NCI-H2081 treated with DMSO at 0.1 percent for 48 hours (cell line): ENCODE results near the gene LSM7.
"Not testable (repeated sequence)": the region's sequence is repeated elsewhere in the genome, so short reads cannot be mapped to it uniquely, and the experiment has no call there.

Experiments used
- DNase-seq: peaks from one replicate; lab custom pipeline; 2025; lab: John Stamatoyannopoulos, UW

Gene LSM7

DNA sequence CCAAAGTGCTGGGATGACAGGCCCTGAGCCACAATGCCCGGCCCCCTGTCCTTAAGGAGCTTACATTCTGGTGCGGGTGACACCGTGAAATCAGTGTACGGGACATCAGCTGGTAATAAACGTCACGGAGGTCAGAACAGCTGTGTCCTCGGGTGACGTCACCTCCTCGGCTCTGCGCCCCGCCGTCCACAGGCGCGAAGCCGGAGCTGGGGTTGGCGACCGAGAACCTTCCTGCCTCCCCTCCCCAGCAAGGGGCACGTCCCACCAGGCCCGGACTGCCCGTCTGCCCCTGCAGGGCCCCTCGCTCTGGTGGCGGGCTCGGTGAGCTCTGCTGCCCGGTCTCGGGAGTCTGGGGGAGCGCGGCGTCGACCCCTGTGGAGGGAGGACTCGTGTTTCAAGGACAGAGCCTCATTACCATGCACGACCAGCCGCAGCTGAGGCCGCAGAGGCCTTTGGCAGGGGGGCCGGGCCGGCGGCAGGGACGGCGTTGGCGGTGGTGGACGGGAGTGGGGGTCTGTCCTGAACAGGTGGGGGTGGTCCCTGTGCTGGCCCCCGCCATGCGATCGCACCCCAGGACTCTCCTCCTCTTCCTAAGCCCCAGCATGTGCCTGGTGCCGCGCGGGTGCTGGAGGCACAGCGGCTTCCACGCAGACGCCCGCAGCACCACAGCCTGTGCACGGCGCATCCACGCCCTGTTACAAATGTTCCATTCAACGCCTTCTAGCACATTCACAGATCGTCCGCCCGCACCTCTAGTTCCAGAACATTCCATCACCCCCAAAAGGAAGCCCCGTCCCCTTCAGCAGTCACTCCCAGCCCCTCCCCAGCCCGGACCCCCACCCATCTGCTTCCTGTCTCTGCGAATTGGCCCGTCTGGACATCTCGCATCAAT lies 25.8 kb downstream of the LSM7 start:
- DNase-seq = no peak

DNA sequence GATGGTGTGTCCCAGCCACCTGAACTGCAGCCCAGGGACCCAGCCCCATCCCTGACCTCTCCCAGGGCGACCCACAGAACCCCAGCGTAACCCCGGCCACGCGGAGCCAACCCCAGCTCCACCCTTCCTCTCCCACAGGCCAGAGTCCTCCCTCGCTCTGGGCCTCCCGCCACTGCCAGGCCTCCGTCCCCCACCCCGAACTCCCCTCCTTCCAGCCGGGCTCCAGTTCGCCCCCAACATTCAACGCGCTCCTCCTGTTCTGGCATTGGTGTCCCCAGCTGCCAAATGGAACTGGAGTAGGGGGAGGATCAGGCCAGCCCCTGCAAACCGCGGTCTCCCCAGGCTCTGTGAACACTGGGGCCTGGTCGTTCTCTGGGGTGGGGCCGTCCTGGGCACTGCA lies 27.9 kb downstream of the LSM7 start:
- no peak for DNase-seq

DNA sequence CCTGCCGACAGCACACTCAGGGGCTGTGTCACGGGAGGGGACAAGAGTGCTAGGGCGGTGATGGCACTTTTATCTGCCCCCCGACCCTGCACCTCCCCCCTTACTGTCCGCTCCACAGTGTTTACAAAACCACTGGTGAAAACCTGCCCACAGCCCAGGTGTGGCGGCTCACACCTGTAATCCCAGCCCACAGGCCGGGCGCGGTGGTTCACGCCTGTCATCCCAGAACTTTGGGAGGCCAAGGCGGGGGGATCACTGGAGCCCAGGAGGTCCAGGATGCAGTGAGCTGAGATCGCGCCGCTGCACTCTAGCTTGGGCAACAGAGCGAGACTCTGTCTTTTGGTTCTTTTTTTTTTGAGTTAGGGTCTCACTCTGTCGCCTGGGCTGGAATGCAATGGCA lies 32.2 kb downstream of the LSM7 start:
- DNase-seq = no peak

DNA sequence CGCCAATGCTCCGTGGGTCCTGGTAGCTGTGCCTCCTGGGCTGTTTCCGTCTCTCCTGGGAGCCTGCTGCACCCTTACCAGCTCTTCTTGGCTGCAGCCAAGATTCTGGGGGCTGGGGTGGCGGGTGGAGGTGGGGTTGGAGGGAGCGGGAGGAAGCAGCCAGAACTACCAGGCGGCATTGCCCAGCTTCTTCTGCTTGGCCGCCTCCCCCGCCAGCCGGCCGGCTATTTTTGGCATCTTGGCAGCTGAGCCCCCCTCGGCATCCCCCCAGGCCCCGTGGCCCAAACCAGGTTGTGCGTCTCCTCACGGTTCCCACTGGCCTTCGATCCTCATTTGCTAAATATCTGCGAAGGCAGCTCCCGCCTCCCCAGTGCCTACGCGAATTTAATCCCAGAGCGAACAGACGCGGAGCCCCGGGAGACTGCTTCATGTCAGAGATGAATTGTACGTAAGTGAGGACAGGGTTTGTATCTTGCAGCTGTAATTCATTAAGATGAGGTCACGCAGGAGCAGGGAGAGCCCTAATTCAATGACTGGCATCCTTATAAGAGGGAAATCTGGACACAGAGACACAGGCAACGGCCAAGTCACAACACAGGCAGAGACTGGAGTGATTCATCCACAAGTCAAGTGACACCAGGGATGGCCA lies 33.6 kb downstream of the LSM7 start:
- no peak for DNase-seq

DNA sequence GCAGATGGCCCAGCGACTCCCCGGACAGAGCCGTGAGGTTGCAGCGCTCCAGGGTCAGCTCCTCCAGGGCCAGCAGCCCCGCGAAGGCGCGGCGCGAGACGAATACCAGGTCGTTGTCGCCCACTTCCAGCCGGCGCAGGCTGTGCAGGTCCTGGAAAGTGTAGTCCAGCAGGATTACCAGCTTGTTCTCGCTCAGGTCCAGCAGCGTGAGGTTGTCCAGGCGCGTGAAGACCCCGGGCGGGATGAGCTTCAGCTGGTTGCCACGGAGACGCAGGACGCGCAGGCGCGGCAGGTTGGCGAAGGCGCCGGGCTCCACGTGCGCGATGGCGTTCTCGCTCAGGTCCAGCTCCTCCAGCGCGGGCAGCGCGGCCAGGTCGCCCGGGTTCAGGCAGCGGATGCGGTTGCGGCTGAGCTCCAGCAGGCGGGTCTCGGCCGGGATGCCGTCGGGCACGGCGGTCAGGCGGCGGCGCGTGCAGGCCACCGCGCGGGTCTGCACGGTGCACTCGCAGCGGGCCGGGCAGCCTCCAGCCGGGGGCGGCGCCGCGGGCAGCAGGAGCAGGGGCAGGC lies 37.1 kb downstream of the LSM7 start:
- DNase-seq = no peak

DNA sequence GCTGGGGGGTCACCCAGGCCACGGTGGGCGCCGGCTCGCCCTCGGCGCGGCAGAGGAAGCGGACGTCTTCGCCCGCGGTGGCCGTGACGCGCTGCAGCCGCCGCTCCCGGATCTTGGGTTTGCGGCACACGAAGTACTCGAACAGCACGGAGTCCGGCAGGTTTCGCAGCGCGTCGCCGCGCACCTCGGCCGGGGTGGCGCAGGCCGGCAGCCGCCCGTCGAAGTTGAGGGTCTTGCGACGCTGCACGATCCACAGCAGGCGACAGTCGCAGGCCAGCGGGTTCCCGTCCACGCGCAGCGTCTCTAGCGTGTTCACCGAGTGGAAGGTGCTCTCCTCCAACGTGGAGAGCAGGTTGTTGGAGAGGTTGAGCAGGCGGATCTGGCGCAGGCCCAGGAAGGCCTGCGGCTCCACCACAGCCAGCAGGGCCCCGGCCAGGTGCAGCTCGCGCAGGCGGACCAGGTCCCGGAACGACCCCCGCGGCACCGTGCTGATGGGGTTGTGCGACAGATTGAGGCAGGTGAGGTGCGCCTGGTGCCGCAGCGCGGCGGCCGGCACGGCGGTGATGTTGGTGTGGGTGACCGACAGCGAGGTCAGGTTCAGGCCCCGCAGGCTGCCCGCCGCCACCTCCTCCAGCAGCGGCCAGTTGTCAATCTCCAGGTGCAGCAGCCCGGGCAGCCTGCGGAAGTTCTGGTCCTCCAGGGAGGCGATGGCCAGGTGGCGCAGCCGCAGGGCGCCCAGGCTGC lies 37.8 kb downstream of the LSM7 start:
- DNase-seq = no peak

DNA sequence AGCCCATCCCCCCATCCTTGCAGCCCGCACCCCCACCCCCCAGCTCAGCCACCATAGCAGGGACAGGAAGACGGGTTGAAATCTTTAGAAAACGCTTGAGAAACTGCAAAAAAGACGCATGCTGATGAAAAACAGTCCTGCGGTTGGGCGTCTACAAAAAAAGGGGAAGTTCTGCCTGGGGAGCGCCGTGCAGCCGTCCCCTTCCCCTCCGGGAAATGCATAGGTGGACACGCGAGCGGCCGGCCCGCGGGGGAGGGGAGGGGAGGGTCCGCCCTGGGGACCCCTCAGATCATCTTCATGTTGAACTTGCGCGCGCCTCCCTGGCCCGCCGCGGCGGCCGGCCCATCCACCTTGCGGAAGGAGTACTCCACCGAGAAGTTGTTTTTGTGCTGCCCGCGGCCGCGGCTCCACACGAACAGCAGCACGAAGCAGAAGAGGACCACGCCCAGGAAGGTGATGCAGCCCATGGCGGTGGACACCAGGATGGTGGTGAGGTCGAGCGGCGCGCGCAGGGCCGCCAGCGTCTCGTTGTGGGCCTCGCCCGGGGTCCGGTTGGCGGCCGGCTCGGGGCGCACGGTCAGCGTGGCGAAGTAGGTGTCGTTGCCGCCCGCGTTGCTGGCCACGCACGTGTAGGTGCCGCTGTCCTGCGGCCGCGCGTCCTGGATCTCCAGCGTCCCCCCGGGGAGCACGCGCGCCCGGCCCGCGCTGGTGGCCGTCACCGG lies 38.5 kb downstream of the LSM7 start:
- DNase-seq = no peak

DNA sequence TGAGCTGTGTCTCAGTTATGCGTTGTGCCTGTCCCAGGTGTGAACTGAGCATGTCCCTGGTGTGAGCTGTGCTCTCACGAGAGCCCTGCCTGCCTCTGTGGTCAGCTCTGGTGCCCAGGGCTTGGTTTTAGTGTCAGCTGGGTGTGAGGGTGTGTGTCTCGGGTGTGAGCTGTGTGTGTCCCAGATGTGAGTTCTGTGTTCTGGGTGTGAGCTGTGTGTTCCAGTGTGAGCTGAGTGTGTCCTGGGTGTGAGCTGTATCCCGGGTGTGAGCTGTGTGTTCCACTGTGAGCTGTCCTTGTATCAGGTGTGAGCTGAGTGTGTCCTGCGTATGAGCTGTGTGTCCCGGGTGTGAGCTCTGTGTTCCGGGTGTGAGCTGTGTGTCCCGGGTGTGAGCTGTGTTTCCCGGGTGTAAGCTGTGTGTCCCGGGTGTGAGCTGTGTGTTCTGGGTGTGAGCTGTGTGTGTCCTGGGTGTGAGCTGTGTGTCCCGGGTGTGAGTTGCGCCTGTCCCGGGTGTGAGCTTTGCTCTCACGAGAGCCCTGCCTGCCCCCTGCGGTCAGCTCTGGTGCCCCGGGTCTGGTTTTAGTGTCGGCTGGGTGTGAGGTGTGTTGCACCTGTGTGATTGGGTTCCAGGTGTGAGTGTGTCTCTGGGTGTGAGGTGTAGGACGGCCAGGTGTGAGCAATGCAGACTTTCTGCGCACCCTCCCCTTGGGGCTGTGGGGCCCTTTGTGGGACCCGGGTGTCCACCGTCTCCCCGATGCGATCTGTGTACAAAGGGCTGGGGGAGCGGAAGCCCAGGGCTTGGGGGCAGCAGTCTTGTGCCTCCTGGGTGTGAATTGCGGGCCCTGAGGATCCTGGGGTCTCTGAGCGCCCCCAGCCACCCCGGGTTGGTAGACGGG lies 39.3 kb downstream of the LSM7 start:
- DNase-seq = no peak

DNA sequence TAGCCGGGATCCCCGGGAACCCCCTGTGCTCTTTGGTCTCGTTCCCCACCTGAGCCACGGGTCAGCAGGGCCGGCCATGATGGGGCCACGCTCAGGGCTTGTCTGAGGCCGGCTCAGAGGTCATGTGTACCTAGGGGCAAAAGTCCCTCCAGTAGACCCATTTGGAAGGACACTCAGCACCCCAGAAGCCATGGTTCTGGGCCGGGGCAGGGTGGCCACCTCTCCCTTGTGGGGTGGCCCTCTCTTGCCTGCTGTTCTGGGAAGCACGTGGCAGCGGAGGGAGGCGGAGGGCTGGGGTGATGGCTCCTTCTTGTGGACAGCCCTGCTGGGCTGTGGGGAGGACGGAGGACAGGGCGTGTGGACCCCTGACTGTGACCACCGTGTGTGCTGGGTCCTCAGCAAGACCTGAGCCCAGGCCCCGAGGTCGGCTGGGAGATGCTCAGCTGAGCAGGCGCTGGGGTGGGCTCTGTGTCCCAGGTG lies 40.0 kb downstream of the LSM7 start:
- no peak for DNase-seq

DNA sequence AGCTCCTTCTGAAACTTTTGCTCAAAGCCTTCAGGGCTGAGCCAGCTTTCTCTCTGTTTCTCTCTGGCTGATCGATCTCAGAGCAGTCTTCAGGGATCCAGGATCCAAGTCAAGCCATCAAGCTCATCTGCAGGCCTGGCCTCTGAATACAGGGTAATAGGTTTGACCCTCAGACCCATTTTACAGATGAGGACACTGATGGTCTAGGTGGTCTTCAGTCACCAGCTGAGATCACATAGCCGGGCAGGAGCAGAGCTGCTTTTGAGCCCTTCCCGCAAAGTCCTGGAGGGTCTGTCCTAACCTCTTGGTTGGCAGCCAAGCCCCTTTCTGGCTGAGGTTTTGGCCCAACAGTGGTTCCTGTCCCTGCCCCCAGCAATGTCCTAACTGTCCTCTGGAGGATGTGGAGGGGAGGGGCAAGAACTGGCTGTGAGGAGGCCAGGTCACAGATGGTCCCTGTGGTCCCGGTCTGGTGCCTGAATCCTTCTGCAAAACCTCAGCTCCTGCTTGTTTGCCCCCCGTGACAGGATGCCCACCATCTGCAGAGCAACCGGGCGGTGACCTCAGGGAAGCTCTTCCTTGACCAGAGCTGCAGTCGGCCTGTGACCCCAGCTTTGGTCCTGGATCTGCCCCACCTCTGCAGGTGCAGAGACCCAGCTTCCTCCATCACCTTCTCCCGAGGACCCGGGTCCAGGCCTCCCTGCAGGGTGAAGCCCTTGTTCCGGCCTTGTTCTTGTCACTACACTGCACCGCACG lies 40.6 kb downstream of the LSM7 start:
- no peak for DNase-seq

DNA sequence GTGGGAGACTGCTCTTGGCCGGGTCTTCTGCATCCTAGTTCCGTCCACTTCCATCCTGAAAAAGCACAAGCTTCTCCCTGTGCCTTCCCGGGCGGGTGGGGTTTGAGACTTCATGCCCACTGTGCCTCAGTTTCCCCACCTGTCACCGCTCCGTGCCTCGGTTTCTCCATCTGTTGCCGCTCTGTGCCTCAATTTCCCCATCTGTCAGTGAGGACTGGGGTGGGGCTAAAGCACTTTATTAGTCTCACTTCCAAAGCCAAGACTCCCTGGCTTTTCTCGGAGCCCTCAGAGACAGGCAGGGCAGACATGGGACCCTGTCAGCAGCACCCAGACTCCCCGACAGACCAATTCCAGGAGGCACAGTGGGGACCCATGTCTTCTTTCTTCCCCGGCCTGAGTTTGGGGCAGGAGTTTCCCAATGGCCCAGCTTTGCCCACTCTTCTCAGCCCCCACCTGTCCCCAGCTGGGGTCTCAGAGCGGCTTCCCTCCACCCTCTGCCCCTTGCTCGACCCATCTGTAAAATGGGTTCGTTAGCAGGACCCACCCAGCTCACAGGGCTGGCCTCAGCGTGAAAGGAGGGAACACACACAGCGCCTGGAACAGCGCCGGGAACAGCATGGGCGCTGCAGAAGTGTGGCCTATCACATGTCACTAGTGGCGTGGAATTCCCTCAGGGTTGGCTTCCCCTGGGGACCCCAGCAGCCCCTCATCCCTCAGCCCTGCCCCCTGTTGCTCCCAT lies 41.8 kb downstream of the LSM7 start:
- no peak for DNase-seq

DNA sequence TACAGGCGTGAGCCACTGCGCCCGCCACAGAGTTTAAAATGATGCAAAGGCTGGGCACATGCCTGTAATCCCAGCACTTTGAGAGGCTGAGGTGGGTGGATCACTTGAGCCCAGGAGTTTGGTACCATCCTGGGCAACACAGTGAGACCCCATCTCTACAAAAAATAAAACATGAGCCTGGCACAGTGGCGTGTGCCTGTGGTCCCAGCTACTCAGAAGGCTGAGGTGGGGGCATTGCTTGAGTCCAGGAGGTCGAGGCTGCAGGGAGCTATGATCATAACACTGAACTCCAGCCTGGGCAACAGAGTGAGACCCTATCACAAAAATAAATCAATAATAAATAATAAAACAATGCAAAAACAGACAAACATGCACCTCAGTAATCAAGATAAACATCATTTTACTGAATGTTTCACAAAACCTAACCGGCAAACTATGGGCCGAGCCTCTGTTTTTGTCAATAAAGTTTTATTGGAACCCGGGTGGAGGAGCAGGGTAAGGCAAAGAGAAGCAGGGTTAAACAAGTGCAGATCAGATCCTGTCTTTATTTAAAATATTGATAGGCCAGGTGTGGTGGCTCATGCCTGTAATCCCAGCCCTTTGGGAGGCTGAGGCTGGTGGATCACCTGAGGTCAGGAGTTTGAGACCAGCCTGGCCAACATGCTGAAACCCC lies 44.4 kb downstream of the LSM7 start:
- no peak for DNase-seq

DNA sequence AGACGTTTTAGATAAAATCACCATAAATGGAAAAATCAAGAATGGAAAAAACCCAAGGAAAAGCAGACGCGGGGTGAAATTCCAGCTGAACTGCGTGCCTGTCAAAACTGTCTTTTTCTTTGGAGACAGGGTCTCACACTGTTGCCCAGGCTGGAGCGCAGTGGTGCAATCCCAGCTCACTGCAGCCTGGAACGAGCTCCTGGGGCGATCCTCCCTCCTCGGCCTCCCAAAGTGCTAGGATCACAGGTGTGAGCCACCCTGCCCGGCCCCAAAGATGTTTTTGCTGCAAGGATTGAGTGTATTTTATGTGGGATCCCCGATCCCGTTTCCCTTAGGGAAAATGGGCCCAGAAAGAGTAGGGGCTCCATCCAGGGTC lies 45.5 kb downstream of the LSM7 start:
- DNase-seq = no peak

DNA sequence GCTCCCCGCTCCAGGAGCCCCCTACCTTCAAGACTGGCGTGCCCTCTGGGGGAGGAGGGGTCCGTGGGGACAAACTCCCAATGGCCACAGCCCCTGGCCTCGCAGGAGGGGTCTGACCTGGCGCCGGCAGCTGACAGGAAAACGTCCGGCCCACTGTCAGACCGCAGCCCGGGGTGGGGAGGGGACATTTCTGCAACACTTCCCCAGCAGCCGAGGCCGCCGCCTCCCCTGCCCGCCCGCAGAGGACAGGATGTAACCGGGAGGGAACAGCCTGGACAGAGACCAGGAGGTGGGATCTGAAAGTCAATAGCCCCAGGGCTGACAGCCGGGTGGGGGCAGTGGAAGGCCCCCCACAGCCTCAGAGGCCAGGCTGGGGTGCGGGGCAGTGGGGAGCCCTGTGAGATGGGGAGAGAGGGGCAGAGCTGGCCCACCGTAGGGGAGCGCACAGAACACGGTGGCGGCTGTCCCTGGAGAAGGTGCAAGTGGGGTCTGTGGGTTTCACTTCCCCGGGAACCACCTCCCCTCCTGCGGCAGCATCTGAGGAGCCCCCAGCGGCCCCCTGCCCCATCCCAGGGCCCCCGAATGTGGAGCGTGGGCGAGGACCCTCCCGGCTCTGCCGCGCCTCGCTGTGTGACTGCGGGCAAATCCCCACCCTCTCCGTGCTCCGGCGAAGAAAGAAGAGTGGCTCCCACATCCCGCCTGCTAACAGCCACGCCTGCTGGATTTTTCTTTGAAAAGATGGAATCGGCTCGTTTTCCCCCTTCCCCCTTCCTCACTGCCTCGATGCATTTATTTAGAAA lies 46.1 kb downstream of the LSM7 start, which contains the start of gene PEAK3:
Gene PEAK3, minus strand, starts transcription at position 114 of the 800 bp plus-strand sequence. CDS start 1,244 bp downstream, outside the sequence.
- DNase-seq = no peak

DNA sequence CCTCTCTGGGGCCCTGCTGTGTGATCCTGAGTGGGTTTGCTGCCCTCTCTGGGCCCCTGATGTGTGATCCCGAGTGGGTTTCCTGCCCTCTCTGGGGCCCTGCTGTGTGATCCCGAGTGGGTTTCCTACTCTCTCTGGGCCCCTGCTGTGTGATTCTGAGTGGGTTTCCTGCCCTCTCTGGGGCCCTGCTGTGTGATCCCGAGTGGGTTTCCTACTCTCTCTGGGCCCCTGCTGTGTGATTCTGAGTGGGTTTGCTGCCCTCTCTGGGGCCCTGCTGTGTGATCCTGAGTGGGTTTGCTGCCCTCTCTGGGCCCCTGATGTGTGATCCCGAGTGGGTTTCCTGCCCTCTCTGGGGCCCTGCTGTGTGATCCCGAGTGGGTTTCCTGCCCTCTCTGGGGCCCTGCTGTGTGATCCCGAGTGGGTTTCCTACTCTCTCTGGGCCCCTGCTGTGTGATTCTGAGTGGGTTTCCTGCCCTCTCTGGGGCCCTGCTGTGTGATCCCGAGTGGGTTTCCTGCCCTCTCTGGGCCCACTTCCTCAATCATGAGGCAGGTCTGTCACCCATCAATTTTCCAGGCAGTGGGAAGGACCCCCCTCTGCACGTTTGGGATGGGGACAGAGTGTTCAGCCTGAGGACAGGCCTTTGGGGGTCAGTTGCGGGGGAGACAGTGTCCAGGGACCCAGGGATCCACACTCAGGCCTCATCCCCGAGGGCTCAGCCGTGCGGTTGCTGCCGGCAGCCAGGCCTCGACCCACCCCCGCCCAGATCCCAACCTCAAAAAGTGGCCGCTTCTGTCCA lies 46.9 kb downstream of the LSM7 start:
- not testable (repeated sequence) for DNase-seq

DNA sequence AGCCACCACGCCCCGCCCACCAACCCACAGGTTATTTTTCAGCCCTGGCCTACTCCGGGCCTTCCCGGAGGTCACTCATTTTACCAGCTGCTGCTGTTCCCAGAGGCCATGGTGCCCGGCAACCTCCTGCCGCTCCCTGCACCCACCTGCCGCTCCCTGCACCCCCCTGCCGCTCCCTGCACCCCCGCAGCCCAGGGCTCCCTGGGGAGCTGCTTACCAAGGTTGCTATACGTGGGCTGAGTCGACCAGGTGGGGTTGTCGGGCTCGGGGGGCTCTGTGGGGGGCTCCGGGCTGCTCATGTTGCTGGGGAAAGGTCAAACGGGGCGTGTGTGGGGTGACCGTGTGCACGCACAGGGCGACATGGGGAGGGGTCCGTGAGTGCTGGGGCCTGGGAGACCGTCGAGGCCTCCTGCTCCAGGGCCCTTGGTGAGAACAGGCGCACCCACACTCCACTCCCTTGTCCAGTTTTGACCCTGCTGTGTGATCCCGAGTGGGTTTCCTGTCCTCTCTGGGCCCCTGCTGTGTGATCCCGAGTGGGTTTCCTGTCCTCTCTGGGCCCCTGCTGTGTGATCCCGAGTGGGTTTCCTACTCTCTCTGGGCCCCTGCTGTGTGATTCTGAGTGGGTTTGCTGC lies 47.6 kb downstream of the LSM7 start:
- no peak for DNase-seq
